OCI-LY3 (cell line): ENCODE measurements around the gene ROBO1.

ENCODE experiments used
- CTCF ChIP-seq: fragments of 200-600, 300-600 bp; sonication (generic); IDR thresholded peaks from 2 replicates; pipeline ENCODE4 v1.5.1; 2014; ENCODE audit warnings: antibody characterized with exemption, low read length, low read depth
- EZH2phosphoT487 ChIP-seq: fragments of 200-600 bp; shearing (Covaris generic); IDR thresholded peaks from 2 replicates; pipeline ENCODE4 v1.6.1; 2018; ENCODE audit warnings: antibody characterized with exemption, mixed run types, low read depth

DNA sequence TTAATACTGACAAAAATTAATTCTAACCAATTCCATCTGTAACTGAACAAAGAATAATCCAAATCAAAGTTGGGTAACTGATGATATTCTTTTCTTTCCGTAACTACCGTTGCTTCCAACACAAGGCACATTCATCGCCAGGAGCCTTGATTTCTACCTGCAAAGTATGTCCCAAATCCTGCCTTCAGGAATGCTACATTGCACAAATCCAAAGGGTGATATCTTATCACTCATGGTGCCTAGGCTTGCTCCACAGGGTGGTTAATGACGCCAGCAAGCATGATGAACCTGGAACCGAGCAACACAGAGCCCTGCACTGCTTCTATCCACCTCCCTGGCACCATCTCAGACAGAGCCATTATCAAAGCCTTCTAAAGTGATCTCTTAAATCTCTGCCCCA is 772.7 kb downstream of the ROBO1 start:
- no peak for TF ChIP-seq CTCF
- no peak for TF ChIP-seq EZH2phosphoT487
